Mammary epithelial cell (primary cell): ENCODE measurements around the gene TRABD.

Experiments used
- CTCF ChIP-seq, 2 donors: IDR thresholded peaks in 1 of 2; conservative IDR thresholded peaks in 1 of 2; 2 replicates each; pipeline ENCODE4 v1.5.1; 2011 to 2012; ENCODE audit warnings: inconsistent platforms in 2 of 2, low read length in 2 of 2, mild to moderate bottlenecking in 2 of 2, control low read depth in 1 of 2, low read depth in 1 of 2; ENCODE audit not compliant: insufficient read depth in 1 of 2; ENCODE audit errors: extremely low read depth in 1 of 2
- EZH2 ChIP-seq: IDR thresholded peaks from 2 replicates; pipeline ENCODE4 v1.6.1; 2012; ENCODE audit warnings: low read length, inconsistent platforms, borderline replicate concordance

GRCh38 chr22:50197000-50197800 lies 11.5 kb downstream of the TRABD start:
- TF ChIP-seq CTCF (conservative IDR thresholded peaks at IDR 0.05 in 1 of 2, IDR thresholded peaks at IDR 0.05 in 1 of 2; ENCODE audit: extremely low read depth in 1 of 2, insufficient read depth in 1 of 2, low read depth in 1 of 2, low read length in 2 of 2): no peak
- TF ChIP-seq EZH2: no peak
